Suppressor macrophage treated with lipopolysaccharide for 4 hours (primary cell): ENCODE measurements around the gene ABCA2.

Experiments
- DNase-seq: peaks from one replicate; pipeline ENCODE4 v3.0.0-alpha.2; 2020

ABCA2 gene

DNA sequence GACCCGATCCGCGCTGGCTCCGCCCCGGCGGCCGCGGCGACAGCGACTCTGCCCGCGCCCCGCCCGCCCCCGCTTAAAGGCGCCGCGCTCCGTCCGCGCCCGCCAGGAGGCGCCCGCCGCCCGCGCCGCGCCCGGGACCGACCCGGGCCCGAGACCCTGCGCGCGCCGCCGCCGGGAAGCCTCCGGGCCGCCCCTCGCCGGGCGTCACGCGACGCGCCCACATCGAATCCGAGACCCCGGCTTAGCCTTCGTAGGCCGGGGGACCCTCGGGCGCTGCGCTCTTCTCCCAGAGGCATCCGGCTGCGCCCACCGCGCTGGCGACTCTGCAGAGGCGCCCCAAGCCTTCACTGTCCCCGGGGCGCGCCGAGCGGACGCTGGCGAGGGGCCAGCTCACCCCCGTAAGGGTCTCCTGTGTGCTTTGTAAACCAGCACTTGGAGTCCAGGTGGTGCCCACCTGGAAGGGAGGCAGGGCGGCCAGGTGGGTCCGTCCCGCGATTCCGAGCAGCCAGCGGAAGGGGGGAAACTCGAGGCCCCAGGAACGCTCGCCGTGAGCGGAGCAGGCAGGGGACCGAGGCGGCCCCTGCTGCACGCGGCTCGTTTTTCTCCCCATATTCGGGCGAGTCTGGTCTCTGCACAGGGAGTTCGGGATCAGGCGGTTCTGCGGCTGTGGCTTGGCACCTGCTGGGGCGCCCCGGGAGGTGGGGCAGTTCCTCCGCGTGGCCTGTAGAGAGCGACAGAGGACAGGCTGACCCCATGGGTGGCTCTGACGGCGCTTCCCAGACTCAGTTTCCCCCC, 423 bp upstream of the ABCA2 start:
- DNase-seq, result peak; percentile 78

GRCh38 chr9:137026828-137027227, 1.2 kb downstream of the ABCA2 start:
- no peak for DNase-seq

DNA sequence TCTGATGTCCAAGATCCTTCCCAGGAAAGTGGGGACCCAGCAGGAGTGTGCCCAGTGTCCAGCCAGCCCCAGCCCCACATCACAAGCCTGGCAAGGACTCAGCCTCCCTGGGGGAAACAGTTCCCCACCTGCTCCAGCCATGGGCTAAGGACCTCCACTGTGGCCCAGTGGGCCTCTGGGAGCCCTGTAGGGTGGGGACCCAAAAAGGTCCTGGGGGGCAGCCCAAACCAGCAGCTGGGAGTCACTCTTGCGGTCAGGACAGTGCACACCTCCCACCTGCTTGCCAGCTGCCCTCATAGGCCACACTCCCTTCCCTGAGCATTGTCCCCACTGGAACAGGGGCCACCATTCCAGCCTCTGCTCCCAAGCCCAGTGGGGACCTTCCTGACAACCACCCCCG, 1.7 kb downstream of the ABCA2 start:
- DNase-seq, result no peak

DNA sequence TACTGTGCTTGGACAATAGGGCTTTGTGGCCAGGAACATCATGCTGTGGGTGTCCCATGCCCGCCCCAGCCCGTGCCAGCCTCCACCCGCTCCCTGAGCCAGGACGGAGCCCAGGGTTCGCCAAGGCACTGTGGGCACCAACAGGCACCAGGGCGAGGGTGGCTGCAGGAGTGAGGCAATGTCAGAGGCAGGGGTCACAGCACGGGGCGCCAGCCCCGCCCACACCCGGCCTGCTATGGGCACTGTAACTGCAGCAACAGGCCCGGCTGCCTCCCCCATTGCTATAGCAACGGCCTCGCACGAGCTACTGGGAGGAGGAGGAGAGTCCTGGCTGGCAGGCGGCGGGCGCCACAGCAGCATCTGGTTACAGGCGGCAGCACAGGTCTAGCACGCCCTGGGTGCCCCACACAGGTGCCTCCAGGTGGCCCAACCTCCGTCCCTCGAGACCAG, 2.5 kb downstream of the ABCA2 start:
- DNase-seq, result no peak

GRCh38 chr9:137023583-137023991, 4.5 kb downstream of the ABCA2 start:
- no peak for DNase-seq

DNA sequence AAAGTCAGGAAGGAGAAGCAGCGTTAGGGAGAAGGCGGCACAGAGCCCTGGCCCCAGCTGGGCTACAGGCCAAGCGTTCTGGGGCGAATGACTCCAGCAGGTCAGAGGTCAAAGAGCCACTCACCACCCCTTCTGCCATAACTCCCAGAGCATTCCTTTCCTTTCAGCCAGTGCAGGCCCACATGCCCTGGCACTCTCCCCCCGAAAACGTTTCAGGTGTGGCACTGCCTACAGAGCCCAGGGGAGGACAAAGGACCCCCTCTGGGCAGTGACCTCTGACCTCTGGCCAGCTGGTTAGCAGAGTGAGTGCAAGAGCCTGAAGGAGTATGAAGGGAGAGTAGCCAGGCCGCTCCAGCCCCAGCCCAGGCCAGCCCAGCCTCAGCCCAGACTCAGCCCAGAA, 4.9 kb downstream of the ABCA2 start:
- no peak for DNase-seq

DNA sequence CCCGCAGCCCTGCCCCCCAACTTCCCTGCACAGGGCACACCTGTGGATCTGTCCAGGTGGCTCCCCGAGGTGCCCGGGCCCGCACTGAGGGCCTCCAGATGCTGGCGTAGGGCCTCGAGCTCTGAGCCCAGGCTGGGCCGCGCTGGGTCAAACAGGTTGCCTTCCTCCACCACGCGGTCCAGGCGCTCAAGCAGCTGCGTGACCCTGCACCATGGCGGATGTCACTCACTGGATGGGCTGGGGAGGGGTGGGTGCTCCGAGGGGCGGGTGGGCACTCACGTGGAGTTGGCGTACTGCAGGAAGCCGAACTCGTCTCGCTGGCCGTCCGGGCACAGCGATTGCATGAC, 5.4 kb downstream of the ABCA2 start:
- DNase-seq, result no peak

- peak; percentile 87 for DNase-seq
These were observed 5.9 kb downstream of the ABCA2 start for GRCh38 chr9:137021979-137022661.

- DNase-seq, result no peak
These were observed 6.5 kb downstream of the ABCA2 start for GRCh38 chr9:137021568-137021978.

GRCh38 chr9:137020771-137021567, 7.1 kb downstream of the ABCA2 start:
- DNase-seq, result no peak

DNA sequence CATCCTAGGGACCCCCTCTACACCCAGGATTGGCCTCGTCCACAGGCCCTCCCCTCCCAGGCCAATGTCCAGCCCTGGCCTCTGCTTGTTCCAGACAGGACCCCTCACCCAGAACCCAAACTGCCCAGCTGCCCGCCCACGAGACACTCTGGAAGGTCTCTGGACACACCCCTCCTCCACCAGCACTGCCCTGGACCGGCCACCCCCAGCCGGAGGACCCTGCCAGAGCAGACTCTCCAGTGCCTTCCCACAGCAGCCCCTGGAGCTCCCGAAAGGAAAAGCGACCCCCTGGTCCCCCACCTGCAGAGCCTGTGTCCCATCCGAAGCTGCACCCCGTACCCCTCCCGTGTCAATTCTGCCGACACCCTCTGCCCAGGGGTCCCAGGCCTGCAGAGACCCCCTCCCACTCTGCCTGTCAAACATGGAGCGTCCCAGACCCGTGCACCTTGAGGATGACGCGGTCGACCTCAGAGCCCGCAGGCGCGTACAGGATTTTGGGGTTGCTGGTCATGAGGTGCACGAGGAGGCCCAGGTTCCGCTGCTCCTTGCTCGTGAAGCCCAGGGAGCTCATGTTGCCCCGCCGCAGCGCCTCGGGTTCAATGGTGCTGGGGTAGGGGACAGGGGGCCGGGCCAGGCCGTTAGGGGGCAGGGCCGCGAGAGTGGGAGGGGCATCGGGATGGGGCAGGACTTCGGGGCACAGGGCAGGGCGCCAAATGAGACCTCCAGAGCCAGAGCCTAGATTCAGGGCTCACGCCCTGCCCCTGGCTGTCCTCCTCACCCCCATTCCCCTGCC, 8.0 kb downstream of the ABCA2 start:
- DNase-seq, result no peak

GRCh38 chr9:137018761-137019559, 9.1 kb downstream of the ABCA2 start:
- no peak for DNase-seq

GRCh38 chr9:137017791-137018497, 10.1 kb downstream of the ABCA2 start:
- no peak for DNase-seq

GRCh38 chr9:137017071-137017470, 11.0 kb downstream of the ABCA2 start:
- no peak for DNase-seq

DNA sequence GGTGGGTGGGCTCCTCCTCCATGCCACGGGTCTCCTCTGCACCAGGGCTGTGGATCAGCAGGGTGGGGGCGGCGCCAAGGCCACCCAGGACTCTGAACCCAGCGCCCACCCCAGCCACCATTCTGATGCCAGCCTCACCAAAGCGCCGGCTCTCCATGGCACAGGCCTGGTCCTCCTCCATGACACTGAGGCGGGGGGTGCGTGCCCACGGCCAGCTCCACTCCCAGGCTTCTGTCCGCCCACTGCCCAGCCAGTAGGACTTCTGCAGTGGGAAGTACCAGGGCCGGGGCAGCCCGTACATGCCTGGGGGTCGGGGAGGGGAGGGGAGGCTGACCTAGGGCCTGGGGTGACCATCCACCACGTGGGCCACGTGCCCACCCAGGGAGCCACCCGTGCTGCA, 11.6 kb downstream of the ABCA2 start:
- DNase-seq, result no peak

GRCh38 chr9:137015976-137016375, 12.1 kb downstream of the ABCA2 start:
- no peak for DNase-seq

DNA sequence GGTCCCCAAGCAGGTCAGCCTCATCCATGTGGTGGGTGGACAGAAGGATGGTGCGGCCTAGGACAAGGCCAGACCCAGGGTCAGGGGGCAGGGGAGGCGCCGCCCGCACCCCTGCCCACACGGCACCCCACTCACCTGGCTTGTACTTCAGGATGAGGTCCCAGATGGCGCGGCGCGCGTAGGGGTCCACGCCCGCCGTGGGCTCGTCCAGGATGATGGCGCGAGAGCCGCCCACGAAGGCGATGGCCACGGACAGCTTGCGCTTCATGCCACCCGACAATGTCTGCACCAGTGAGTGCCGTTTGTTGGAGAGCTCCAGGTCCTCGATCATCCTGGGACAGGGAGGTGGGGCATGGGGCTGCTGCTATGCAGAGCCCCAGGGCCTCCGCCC, 12.5 kb downstream of the ABCA2 start:
- no peak for DNase-seq

- no peak for DNase-seq
These were observed 13.1 kb downstream of the ABCA2 start for GRCh38 chr9:137014776-137015539.

DNA sequence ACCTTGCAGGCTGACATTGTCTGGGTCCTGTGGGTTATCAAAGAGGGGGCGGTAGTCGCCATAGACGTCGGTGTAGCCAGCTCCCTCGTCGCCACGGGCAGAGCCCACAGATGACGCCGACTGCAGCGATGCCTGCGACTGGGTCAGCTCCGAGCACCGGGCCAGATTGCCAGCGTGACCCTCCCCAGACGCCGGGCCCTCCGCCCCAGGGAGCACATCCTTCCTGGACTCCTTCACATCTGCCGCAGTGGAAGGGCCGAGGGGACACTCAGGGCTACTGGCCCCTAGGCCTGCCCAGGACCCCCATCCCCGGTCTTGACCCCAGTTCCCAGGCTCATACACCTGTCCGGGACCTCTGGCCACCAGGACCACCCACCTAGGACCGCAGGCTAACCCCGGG, 13.9 kb downstream of the ABCA2 start:
- DNase-seq, result no peak

DNA sequence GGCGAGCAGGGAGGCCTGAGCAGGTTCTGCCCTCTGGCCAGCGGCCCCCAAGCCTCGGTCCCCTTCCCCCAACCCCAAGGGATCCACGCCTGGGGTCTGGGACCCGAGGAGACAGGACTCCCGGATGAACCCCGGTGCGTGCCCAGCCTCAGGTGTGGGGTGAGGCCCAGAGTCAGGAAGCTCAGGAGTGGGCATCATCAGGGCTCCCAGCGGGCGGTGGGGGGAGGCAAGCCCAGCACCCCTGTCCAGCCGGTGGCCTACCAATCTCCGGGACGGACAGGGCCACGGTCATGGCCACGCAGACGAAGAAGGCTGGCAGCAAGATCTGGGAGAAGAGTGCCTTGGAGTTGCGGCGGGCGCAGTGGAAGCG, 14.5 kb downstream of the ABCA2 start:
- no peak for DNase-seq
